ENCODE results near the gene SLC39A3.
"Not testable (repeated sequence)": the region's sequence is repeated elsewhere in the genome, so short reads cannot be mapped to it uniquely, and the experiment has no call there.

Gene SLC39A3

GRCh38 chr19:2721570-2722540 lies 18.0 kb downstream of the SLC39A3 start:
- no peak for DNase-seq

GRCh38 chr19:2720777-2721569 lies 18.8 kb downstream of the SLC39A3 start, which contains the start of gene DIRAS1:
Gene DIRAS1 (minus strand): TSS chr19:2721372. CDS start chr19:2717806, 3,566 bp downstream.
- no peak for DNase-seq

- DNase-seq, result no peak
Observed at GRCh38 chr19:2719920-2720776, 19.7 kb downstream of the SLC39A3 start.

GRCh38 chr19:2719232-2719735 lies 20.5 kb downstream of the SLC39A3 start:
- DNase-seq, result no peak

- no peak for DNase-seq
Observed at GRCh38 chr19:2717638-2718541, 21.9 kb downstream of the SLC39A3 start.

- DNase-seq, result no peak
Observed at GRCh38 chr19:2716722-2717637, 22.8 kb downstream of the SLC39A3 start.

GRCh38 chr19:2716275-2716650 lies 23.6 kb downstream of the SLC39A3 start:
- no peak for DNase-seq

GRCh38 chr19:2715470-2716274 lies 24.1 kb downstream of the SLC39A3 start:
- no peak for DNase-seq

- DNase-seq, result no peak
Observed at GRCh38 chr19:2714531-2715269, 25.1 kb downstream of the SLC39A3 start.

- DNase-seq, result not testable (repeated sequence)
Observed at GRCh38 chr19:2714102-2714501, 25.7 kb downstream of the SLC39A3 start.

- not testable (repeated sequence) for DNase-seq
Observed at GRCh38 chr19:2713170-2713569, 26.6 kb downstream of the SLC39A3 start.

- DNase-seq, result no peak
Observed at GRCh38 chr19:2711875-2712205, 28.0 kb downstream of the SLC39A3 start.

GRCh38 chr19:2711172-2711874 lies 28.5 kb downstream of the SLC39A3 start:
- no peak for DNase-seq

GRCh38 chr19:2706251-2706650 lies 33.6 kb downstream of the SLC39A3 start:
- no peak for DNase-seq

GRCh38 chr19:2703691-2704216 lies 36.1 kb downstream of the SLC39A3 start:
- no peak for DNase-seq

GRCh38 chr19:2703077-2703437 lies 36.8 kb downstream of the SLC39A3 start:
- DNase-seq, result no peak

- peak; percentile 95 for DNase-seq
Observed at GRCh38 chr19:2702170-2703076, 37.4 kb downstream of the SLC39A3 start, which contains the start of gene GNG7. Gene GNG7 (minus strand): TSS chr19:2702694. CDS start chr19:2520688, 182,006 bp downstream.

All from CD4-positive, alpha-beta T cell treated with Interleukin-15 for 1 hour (primary cell).